ENCODE data around the gene ELOVL1. TPM values are rescaled to one million over a fixed set of nuclear protein-coding genes. Genes with fewer than 3 reads are reported as not detected.
A peak's percentile ranks its signal among the peaks of the same experiment; 100 is the strongest.

ELOVL1 gene
- total RNA-seq, 1 donor from 2014 or later, result 18.7 TPM

Small RNA genes within 50 kb of the gene (microRNA-seq; reads per million reads assigned to microRNA genes)
- 4.8 reads per million, percentile 31 among the genes with 10 or more reads in this experiment for gene MIR6734 (ENCODE audit: unreplicated experiment)

Other genes starting within 250 kb of the ELOVL1 start
- 31.3 TPM for gene EBNA1BP2, start 195.7 kb downstream of the ELOVL1 start, total RNA-seq (ENCODE audit: unreplicated experiment)
- 5.0 TPM for gene CFAP57, start 195.7 kb downstream of the ELOVL1 start, total RNA-seq (ENCODE audit: unreplicated experiment)
- gene TMEM125, start 98.0 kb downstream of the ELOVL1 start, total RNA-seq (ENCODE audit: unreplicated experiment), result not detected
- gene C1orf210, start 82.4 kb downstream of the ELOVL1 start, total RNA-seq (ENCODE audit: unreplicated experiment), result not detected
- gene TIE1, start 67.0 kb downstream of the ELOVL1 start, total RNA-seq (ENCODE audit: unreplicated experiment), result 11.3 TPM
- not detected for gene MPL, start 30.2 kb downstream of the ELOVL1 start, total RNA-seq (ENCODE audit: unreplicated experiment)
- 22.5 TPM for gene CDC20, start 9.0 kb downstream of the ELOVL1 start, total RNA-seq (ENCODE audit: unreplicated experiment)
- gene MED8, start 21.8 kb upstream of the ELOVL1 start, total RNA-seq (ENCODE audit: unreplicated experiment), result 39.1 TPM
- gene SZT2, start 21.9 kb upstream of the ELOVL1 start, total RNA-seq (ENCODE audit: unreplicated experiment), result 85.3 TPM
- 18.7 TPM for gene HYI, start 85.9 kb upstream of the ELOVL1 start, total RNA-seq (ENCODE audit: unreplicated experiment)
- 171 TPM for gene PTPRF, start 162.9 kb upstream of the ELOVL1 start, total RNA-seq (ENCODE audit: unreplicated experiment)

All from glutamatergic neuron (in vitro differentiated cells).